GM19239 (cell line): ENCODE measurements around the gene SYCP2L.
A peak's percentile ranks its signal among the peaks of the same experiment; 100 is the strongest.
"Not testable (repeated sequence)": the region's sequence is repeated elsewhere in the genome, so short reads cannot be mapped to it uniquely, and the experiment has no call there.

ENCODE experiments used
- DNase-seq: peaks from one replicate; pipeline ENCODE4 v3.0.0; 2011; ENCODE audit warnings: low spot score; ENCODE audit not compliant: insufficient read length
- FAIRE-seq: peaks from 2 replicates; lab custom pipeline; 2011; peaks lifted over from hg19 to GRCh38; lab: Jason Lieb, UNC

The SYCP2L gene

DNA sequence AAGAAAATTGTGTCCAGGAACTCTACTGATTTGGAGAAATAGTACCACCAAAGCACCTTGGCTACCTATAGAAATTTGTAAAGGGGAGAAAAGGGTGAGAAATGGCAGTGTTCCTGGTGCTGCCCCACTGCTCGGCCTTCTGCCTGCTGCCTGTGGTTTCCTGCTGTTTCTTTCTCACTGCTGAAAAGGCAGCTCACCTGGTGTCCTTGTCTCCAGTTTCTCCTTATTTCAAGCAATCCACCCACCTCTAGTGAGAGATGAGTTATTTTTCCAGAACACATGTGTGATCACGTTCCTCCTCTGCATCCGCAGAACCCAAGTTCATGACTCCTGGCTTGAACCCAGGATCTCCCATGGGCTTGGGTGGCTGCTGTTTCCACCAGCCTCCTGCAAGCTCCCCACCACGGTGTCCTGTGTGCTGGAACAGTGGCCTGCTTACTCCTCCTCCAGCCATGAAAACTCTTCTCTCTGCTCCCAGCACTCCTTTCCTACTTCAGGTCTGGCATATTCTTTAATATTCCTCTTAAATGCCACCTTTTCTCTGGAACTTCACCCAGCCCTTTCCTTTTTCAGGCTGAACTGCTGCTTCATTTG is 108.4 kb downstream of the SYCP2L start:
- no peak for FAIRE-seq
- DNase-seq, result no peak

DNA sequence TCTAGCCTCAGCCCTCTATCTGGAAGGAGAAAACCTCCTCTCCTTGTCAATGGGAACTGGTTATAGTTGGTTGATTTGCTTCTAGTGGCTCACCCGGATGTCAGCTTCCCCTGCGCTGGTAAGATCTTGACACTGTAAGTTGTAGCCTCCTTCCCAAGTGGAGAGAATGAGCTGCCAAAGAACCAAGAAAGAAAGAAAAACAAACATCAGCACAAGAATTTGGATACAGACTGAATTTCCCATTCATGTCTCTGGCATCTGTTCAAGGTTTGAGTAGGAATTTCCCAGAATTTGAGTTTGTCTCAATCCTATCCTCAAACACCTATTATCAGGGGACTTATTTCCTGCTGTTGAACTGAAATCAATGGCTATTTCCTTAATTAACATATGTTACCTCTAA is 113.1 kb downstream of the SYCP2L start:
- FAIRE-seq, result no peak
- no peak for DNase-seq

DNA sequence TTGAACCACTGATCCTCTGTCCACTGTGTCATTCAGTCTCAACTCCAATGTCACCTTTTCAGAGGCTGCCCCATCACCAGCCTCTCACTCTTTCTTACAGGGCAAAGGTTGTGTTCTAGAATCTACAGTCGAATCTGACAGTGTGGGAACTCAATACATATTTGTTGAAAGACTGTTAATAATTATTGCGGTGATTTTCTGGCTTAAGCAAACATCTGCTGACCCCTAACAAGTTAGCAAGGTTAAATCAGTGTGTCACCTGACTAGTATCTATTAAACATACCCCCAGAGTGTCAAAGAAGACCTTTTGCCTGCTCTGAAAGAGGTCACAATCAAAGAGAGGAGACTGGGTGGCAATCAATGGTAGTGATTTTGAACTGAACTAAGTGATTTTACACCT is 115.3 kb downstream of the SYCP2L start:
- FAIRE-seq (no peak), DNase-seq (no peak)

GRCh38 chr6:11003297-11003696 is 116.4 kb downstream of the SYCP2L start:
- not testable (repeated sequence) for FAIRE-seq, DNase-seq

- no peak for FAIRE-seq
- no peak for DNase-seq
Measured at GRCh38 chr6:11006061-11006460, 119.2 kb downstream of the SYCP2L start.

DNA sequence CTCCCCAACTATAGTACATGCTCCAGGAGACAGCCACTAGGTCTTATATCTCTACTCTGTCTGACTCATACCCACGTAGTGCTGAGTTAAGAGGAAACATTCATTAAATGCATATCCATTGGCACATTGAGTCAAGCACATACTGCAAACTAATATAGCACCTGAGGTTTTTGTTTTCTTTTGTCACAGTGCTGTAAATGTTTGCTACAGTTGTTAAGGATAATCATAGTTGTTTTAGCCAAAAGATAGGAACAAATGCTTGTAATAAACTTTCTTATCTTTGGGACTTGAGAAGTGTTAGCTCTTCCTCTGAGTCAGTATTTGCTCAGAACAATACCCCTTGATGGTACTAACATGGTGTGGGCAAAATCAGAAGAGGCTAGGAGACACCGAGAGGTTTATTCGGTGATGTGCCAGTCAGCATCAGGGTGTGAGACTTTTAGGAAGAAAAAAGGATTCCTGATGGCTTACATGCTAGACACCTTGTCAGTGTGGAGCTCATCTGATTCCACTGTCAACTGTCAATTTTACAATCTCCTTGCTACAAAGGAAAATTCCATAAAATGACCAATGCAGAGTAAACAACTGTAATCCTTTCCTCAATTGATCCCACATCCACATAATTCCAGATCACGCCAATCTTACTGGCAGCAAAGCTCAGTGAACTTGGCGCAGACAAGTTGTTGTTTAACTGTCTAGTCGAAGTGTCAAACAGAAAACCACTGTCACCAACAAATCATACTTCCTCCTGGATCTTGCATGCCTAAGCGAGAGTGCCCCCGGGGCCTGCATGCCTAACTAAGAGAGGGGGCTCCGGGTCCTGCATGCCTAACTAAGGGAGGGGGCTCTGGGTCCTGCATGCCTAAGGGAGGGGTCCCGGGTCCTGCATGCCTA is 121.1 kb downstream of the SYCP2L start:
- no peak for DNase-seq
- FAIRE-seq, result no peak

DNA sequence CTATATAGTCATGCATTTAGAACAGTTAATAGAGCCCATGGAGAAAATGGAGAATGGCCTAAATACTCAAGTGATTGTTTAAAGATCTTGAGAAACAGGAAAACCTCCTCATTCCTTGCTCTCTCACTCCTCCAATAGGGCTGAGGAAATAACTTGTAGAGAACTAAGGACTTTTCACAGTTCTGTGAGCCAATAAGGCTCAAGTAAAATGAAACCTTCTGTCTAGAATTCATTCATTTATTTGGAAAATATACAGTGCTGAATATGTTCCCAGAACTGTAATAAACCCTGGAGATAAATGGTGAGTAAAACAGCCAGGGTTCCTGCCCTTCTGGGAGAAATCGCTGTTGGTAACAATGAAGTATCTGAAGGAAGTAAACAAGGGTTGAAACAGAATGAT is 122.0 kb downstream of the SYCP2L start:
- FAIRE-seq (no peak), DNase-seq (no peak)

DNA sequence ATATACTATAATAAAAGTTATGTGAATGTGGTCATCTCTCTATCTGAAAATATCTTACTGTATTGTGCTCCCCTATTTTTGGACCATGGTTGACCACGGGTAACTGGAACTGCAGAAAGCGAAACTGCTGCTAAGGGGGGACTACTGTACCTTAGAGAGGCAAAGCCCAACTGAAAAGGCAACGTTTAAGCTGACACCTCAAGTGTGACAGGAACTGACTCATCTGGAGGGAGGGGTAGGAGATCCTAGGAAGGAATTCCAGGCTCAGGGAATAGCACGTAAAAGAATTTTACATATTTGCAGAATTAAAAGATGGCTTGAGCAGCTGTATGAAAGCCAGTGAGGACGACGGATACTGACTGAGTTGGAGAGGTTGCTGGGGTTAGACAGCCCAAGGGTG is 122.5 kb downstream of the SYCP2L start:
- peak; percentile 5 for DNase-seq

DNA sequence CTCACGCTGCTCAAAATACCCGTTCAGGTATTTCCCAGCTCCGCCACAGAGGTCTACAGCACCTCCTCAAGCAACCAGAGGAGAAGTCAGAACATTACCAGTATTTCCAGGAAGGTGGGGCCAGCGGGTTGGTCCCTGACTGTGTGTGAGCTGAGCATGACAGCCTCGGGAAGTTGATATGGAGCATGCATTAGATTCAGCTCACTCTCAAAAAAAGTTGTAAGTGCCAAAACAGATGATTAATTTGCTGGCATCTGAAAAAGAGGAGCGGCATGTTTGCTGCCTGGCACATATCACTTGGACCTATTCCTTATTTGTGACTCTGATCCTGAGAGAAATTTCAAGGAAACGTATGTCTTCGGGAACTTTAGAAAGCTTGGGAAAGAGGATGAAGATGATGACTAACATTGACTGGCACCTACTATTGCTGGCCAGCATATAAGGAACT is 125.0 kb downstream of the SYCP2L start:
- FAIRE-seq (no peak), DNase-seq (no peak)

More for the DNA sequence above, 122.5 kb downstream of the SYCP2L start:
- no peak for FAIRE-seq

GRCh38 chr6:11012295-11012754 is 125.5 kb downstream of the SYCP2L start:
- DNase-seq, result no peak
- no peak for FAIRE-seq

- FAIRE-seq (no peak), DNase-seq (no peak)
Measured at GRCh38 chr6:11012976-11013720, 126.3 kb downstream of the SYCP2L start.

GRCh38 chr6:11013721-11014070 is 126.8 kb downstream of the SYCP2L start:
- FAIRE-seq, result no peak
- no peak for DNase-seq

- no peak for DNase-seq
- no peak for FAIRE-seq
Measured at GRCh38 chr6:11015102-11015501, 128.2 kb downstream of the SYCP2L start.

DNA sequence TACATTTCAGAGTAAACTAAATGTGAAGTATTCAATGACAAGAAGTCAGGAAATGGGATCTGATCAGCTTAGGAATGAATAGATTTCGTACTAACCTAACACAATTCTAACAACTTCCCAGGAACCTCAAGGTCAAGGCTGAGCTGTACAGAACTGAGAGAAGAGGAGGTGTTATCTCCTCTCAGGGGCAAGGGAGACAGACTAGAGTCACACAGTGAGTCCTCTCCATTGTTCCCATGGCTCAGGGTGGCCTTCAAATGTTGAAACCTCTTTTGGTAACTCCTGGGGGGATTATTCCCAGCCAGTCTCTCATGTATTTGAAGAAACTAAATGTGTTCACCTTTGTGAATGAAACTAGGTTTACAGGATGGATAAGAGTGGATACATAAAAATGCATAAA is 129.6 kb downstream of the SYCP2L start:
- DNase-seq (no peak), FAIRE-seq (no peak)

GRCh38 chr6:11017090-11017489 is 130.2 kb downstream of the SYCP2L start:
- FAIRE-seq, result no peak
- no peak for DNase-seq

DNA sequence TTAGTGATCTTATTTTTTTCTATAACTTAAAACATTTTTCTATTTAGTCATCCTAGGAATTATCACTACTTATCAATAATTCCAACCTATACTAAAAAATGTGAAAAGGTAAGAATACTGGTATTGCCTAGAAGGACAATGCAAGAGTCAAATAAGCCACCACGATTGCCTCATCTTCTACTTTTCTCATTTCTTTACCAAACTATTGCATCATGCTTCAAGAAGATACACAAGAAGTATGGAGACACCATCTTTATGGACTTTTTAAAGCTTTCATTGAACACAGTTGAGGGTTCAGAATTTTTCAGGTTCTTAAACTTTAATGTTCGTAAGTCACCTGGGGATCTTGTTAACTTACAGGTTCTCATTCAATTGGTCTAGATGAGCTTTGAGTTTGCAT is 131.4 kb downstream of the SYCP2L start:
- FAIRE-seq, result no peak
- no peak for DNase-seq

GRCh38 chr6:11021003-11021402 is 134.2 kb downstream of the SYCP2L start:
- no peak for FAIRE-seq
- no peak for DNase-seq

DNA sequence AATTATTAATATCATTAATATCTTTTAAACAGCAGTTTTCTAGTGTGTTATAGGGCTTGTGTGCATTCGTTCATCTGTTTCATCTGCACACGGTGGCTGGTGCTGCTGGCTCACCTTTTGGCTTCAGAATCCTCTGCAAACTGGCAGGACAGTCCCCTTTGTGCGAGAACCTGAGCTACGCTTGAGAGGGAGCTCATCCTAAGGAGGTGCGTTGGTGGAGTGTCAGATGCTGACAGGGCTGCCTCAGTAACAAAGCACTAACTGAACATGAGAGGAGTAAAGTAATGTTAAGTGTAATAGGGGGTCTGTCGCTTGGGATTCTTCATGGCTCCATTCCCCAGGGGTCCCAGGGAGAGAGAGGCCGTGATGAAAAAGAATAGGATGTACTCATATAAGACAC is 134.9 kb downstream of the SYCP2L start:
- FAIRE-seq, result no peak
- no peak for DNase-seq

- no peak for DNase-seq
- FAIRE-seq, result no peak
Measured at GRCh38 chr6:11023032-11023431, 136.2 kb downstream of the SYCP2L start.
